ENCODE measurements around the gene OTOS. TPM values are rescaled to one million over a fixed set of nuclear protein-coding genes. Genes with fewer than 3 reads are reported as not detected.

Gene OTOS
- total and polyA plus RNA-seq, 2 donors (not counting 1 experiment from before 2014, with no cell fraction given), result not detected

DNA sequence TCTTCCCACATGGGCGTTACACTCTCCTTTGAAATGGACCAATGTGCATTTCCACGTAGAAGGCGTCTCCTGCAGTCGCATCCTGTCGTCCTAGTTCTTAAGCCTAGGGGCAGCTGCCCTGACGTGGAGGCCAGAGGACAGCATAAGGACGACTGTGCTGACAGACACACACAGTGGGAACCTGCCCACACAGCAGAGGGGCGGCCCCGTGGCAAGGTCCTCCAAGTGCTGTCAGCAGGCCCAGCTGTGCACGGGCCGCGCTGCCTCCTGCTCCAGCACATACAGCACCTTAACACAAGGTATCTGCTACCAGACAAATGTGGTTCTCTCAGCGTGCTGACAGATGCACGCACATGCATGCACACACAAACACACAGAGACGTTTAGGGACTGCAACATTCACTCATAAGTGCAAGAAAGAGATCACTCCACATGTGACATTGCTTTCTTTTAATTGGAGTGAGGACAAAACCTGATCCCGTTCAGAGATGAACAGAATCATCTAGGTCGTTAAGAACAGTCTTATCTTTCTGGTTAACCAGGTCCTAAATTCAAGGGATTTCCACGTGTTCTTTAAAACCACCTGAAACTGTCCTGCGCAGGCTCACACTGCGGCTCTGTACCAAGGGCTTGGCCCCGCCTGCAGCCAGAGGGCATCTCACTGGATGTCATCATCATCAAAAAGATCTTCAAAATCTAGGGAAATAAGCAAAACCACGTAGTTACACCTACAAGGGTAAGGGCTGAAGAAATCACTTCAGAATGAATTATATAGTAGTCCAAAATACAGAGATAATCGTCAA lies 9.9 kb downstream of the OTOS start:
- H3K79me2 ChIP-seq (ENCODE audit: control insufficient read depth, insufficient read depth, low read length), result peaks cover 15% of the 10 kb centered on the region
- 96% methylated on average over 17 of the region's 23 CpGs for WGBS (ENCODE audit: insufficient coverage)
- Mint-ChIP-seq H3K27ac (no peak overlapping the region), H3K27me3 (no peaks in the 10 kb centered on the region), H3K4me1 (peaks cover 17% of the 10 kb centered on the region), H3K9me3 (ENCODE audit: insufficient read depth) (no peaks in the 10 kb centered on the region), H3K4me3 (no peak overlapping the region)
- peaks cover 6 to 12% of the 10 kb centered on the region in 2 donors for H3K4me1 ChIP-seq (ENCODE audit: control insufficient read depth in 2 of 2, insufficient read depth in 2 of 2, low read length in 2 of 2)
- ATAC-seq (ENCODE audit: low read depth), result no peak
- CTCF ChIA-PET, result interaction anchor here (3.8 kb wide), 1 partner anchor 13 kb away, joined by 10 read pairs; no protein-coding TSS in a partner anchor
- H3K9me3 ChIP-seq (ENCODE audit: control extremely low read depth in 1 of 3, control insufficient read depth in 2 of 3, insufficient read depth in 1 of 3, low read length in 2 of 3), result no peaks in the 10 kb centered on the region
- H3K4me2 ChIP-seq (replicated peaks; ENCODE audit: low read depth, low read length, poor library complexity, severe bottlenecking), result no peak overlapping the region
- H3K36me3 ChIP-seq (replicated peaks in 1 of 2; ENCODE audit: control extremely low read depth in 1 of 2, control insufficient read depth in 1 of 2, extremely low read depth in 1 of 2, insufficient read depth in 2 of 2, low read length in 1 of 2), result peaks cover 0 to 52% of the 10 kb centered on the region in 2 experiments
- no peak overlapping the region for H2AFZ ChIP-seq (ENCODE audit: insufficient read depth, low read depth, low read length, poor library complexity, severe bottlenecking)
- DNase-seq, result no peak
- TF ChIP-seq EZH2 (IDR thresholded peaks at IDR 0.05; ENCODE audit: borderline replicate concordance, insufficient read depth, low read depth, low read length, poor library complexity, severe bottlenecking), result no peak
- TF ChIP-seq, protein P1, sequence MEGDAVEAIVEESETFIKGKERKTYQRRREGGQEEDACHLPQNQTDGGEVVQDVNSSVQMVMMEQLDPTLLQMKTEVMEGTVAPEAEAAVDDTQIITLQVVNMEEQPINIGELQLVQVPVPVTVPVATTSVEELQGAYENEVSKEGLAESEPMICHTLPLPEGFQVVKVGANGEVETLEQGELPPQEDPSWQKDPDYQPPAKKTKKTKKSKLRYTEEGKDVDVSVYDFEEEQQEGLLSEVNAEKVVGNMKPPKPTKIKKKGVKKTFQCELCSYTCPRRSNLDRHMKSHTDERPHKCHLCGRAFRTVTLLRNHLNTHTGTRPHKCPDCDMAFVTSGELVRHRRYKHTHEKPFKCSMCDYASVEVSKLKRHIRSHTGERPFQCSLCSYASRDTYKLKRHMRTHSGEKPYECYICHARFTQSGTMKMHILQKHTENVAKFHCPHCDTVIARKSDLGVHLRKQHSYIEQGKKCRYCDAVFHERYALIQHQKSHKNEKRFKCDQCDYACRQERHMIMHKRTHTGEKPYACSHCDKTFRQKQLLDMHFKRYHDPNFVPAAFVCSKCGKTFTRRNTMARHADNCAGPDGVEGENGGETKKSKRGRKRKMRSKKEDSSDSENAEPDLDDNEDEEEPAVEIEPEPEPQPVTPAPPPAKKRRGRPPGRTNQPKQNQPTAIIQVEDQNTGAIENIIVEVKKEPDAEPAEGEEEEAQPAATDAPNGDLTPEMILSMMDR (IDR thresholded peaks at IDR 0.05), result no peak
- no peak overlapping the region for H3K9ac ChIP-seq (ENCODE audit: low read length)
- H3K27me3 ChIP-seq (replicated peaks in 1 of 4; ENCODE audit: control extremely low read depth in 1 of 4, control insufficient read depth in 3 of 4, insufficient read depth in 4 of 4, low read length in 3 of 4), result no peaks in the 10 kb centered on the region
- POLR2A ChIA-PET, result no interaction called here
- intact Hi-C loops (cut with micrococcal nuclease), result no loop called here
- H4K20me1 ChIP-seq (ENCODE audit: control insufficient read depth, insufficient read depth, low read length, poor library complexity, severe bottlenecking), result peaks cover 19% of the 10 kb centered on the region
- H3K4me3 ChIP-seq (ENCODE audit: control extremely low read depth in 1 of 5, extremely low read depth in 1 of 5, insufficient read depth in 1 of 5, low read depth in 2 of 5, low read length in 4 of 5), result no peak overlapping the region
- no peak overlapping the region for H3K27ac ChIP-seq (ENCODE audit: low read length in 2 of 2)

DNA sequence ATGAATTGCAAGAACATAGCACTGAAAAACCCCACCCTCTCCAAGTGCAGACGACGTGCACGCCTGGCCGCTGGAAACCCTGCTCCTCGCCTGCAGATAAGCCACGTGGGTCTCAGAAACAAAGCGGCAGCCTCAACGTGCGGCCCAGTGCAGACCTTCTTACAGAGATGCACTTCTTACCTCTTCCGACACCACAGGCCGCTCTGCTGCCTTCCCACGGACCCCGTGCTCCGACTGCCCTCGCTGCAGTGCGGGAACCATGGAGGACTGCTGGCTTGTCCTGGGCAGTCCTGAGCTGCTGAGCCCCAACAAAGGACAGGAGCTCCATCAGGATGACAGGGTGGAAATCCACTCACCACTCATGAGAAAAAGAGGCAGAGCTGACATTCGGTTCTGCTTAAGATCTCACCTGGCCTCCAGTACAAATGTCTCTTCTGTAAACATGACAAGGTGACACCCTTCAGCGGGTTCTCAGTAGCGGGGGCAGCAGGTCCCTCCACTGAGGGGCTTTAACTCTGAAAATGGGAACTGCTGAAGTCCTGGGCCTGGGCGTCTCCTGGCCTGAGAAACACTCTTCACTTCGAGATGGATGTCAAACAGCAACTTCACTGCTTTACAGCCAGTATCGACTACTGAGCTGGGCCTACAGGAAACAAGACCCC lies 10.6 kb downstream of the OTOS start:
- Mint-ChIP-seq H3K4me1 (peaks cover 9% of the 10 kb centered on the region), H3K27me3 (no peaks in the 10 kb centered on the region), H3K27ac (no peak overlapping the region), H3K4me3 (no peak overlapping the region), H3K9me3 (ENCODE audit: insufficient read depth) (no peaks in the 10 kb centered on the region)
- Histone ChIP-seq H3K79me2 (ENCODE audit: control insufficient read depth, insufficient read depth, low read length) (peaks cover 8% of the 10 kb centered on the region), H3K36me3 (replicated peaks in 1 of 2; ENCODE audit: control extremely low read depth in 1 of 2, control insufficient read depth in 1 of 2, extremely low read depth in 1 of 2, insufficient read depth in 2 of 2, low read length in 1 of 2) (peaks cover 0 to 52% of the 10 kb centered on the region in 2 experiments), H3K4me2 (replicated peaks; ENCODE audit: low read depth, low read length, poor library complexity, severe bottlenecking) (no peak overlapping the region), H3K4me1 (ENCODE audit: control insufficient read depth in 2 of 2, insufficient read depth in 2 of 2, low read length in 2 of 2) (peaks cover 0 to 5% of the 10 kb centered on the region in 2 donors), H3K9ac (ENCODE audit: low read length) (no peak overlapping the region), H3K27me3 (replicated peaks in 1 of 4; ENCODE audit: control extremely low read depth in 1 of 4, control insufficient read depth in 3 of 4, insufficient read depth in 4 of 4, low read length in 3 of 4) (no peaks in the 10 kb centered on the region), H3K27ac (ENCODE audit: low read length in 2 of 2) (no peak overlapping the region), H4K20me1 (ENCODE audit: control insufficient read depth, insufficient read depth, low read length, poor library complexity, severe bottlenecking) (peaks cover 15% of the 10 kb centered on the region), H3K4me3 (ENCODE audit: control extremely low read depth in 1 of 5, extremely low read depth in 1 of 5, insufficient read depth in 1 of 5, low read depth in 2 of 5, low read length in 4 of 5) (no peak overlapping the region), H2AFZ (ENCODE audit: insufficient read depth, low read depth, low read length, poor library complexity, severe bottlenecking) (no peak overlapping the region), H3K9me3 (ENCODE audit: control extremely low read depth in 1 of 3, control insufficient read depth in 2 of 3, insufficient read depth in 1 of 3, low read length in 2 of 3) (no peaks in the 10 kb centered on the region)
- WGBS (ENCODE audit: insufficient coverage), result 97% methylated on average over 22 of the region's 22 CpGs
- ChIA-PET POLR2A (no interaction called here), CTCF (interaction anchor here (1.8 to 3.8 kb wide), 2 partner anchors 14 to 16 kb away, joined by 6 to 10 read pairs; no protein-coding TSS in a partner anchor)
- TF ChIP-seq EZH2 (IDR thresholded peaks at IDR 0.05; ENCODE audit: borderline replicate concordance, insufficient read depth, low read depth, low read length, poor library complexity, severe bottlenecking), result no peak
- TF ChIP-seq, protein P1 (IDR thresholded peaks at IDR 0.05), result no peak
- DNase-seq, result no peak
- intact Hi-C loops (cut with micrococcal nuclease), result no loop called here
- ATAC-seq (ENCODE audit: low read depth), result no peak
